ENCODE results near the gene NTM. TPM values are rescaled to one million over a fixed set of nuclear protein-coding genes. Genes with fewer than 3 reads are reported as not detected.

The NTM gene
- polyA plus RNA-seq, 1 donor from 2014 or later: 39.4 TPM

- TF ChIP-seq MXI1 (conservative IDR thresholded peaks at IDR 0.05; ENCODE audit: poor library complexity, severe bottlenecking): no peak
- no peak for TF ChIP-seq EZH2 (IDR thresholded peaks at IDR 0.05; ENCODE audit: borderline replicate concordance, insufficient read depth, low read length, poor library complexity, severe bottlenecking)
- TF ChIP-seq, protein P1, sequence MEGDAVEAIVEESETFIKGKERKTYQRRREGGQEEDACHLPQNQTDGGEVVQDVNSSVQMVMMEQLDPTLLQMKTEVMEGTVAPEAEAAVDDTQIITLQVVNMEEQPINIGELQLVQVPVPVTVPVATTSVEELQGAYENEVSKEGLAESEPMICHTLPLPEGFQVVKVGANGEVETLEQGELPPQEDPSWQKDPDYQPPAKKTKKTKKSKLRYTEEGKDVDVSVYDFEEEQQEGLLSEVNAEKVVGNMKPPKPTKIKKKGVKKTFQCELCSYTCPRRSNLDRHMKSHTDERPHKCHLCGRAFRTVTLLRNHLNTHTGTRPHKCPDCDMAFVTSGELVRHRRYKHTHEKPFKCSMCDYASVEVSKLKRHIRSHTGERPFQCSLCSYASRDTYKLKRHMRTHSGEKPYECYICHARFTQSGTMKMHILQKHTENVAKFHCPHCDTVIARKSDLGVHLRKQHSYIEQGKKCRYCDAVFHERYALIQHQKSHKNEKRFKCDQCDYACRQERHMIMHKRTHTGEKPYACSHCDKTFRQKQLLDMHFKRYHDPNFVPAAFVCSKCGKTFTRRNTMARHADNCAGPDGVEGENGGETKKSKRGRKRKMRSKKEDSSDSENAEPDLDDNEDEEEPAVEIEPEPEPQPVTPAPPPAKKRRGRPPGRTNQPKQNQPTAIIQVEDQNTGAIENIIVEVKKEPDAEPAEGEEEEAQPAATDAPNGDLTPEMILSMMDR (IDR thresholded peaks at IDR 0.05; ENCODE audit: poor library complexity, severe bottlenecking): no peak
- TF ChIP-seq TAF1 (IDR thresholded peaks at IDR 0.05; ENCODE audit: low read depth): no peak
- no peak for TF ChIP-seq RAD21 (conservative IDR thresholded peaks at IDR 0.05)
- TF ChIP-seq SMC3 (conservative IDR thresholded peaks at IDR 0.05; ENCODE audit: poor library complexity): no peak
- TF ChIP-seq EP300 (conservative IDR thresholded peaks at IDR 0.05; ENCODE audit: poor library complexity, severe bottlenecking): no peak
- no peak for TF ChIP-seq POLR2AphosphoS5 (IDR thresholded peaks at IDR 0.05)
- TF ChIP-seq, protein P2, sequence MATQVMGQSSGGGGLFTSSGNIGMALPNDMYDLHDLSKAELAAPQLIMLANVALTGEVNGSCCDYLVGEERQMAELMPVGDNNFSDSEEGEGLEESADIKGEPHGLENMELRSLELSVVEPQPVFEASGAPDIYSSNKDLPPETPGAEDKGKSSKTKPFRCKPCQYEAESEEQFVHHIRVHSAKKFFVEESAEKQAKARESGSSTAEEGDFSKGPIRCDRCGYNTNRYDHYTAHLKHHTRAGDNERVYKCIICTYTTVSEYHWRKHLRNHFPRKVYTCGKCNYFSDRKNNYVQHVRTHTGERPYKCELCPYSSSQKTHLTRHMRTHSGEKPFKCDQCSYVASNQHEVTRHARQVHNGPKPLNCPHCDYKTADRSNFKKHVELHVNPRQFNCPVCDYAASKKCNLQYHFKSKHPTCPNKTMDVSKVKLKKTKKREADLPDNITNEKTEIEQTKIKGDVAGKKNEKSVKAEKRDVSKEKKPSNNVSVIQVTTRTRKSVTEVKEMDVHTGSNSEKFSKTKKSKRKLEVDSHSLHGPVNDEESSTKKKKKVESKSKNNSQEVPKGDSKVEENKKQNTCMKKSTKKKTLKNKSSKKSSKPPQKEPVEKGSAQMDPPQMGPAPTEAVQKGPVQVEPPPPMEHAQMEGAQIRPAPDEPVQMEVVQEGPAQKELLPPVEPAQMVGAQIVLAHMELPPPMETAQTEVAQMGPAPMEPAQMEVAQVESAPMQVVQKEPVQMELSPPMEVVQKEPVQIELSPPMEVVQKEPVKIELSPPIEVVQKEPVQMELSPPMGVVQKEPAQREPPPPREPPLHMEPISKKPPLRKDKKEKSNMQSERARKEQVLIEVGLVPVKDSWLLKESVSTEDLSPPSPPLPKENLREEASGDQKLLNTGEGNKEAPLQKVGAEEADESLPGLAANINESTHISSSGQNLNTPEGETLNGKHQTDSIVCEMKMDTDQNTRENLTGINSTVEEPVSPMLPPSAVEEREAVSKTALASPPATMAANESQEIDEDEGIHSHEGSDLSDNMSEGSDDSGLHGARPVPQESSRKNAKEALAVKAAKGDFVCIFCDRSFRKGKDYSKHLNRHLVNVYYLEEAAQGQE (IDR thresholded peaks at IDR 0.05; ENCODE audit: borderline replicate concordance): no peak
Measured at GRCh38 chr11:132119573-132119972, 749.2 kb downstream of the NTM start.

GRCh38 chr11:132122735-132123134 is 752.3 kb downstream of the NTM start:
- H3K27ac ChIP-seq (ENCODE audit: low read length): no peak overlapping the region
- no peak overlapping the region for H2AFZ ChIP-seq (ENCODE audit: low read depth, low read length)
- H3K9ac ChIP-seq (ENCODE audit: low read length): no peak overlapping the region
- no peaks in the 10 kb centered on the region for H3F3A ChIP-seq (ENCODE audit: insufficient read depth, low read length, poor library complexity, severe bottlenecking)
- H3K4me2 ChIP-seq (ENCODE audit: low read length): no peak overlapping the region
- TF ChIP-seq, protein P1 (IDR thresholded peaks at IDR 0.05; ENCODE audit: poor library complexity, severe bottlenecking): no peak
- no peak for TF ChIP-seq MXI1 (conservative IDR thresholded peaks at IDR 0.05; ENCODE audit: poor library complexity, severe bottlenecking)
- TF ChIP-seq, protein P2 (IDR thresholded peaks at IDR 0.05; ENCODE audit: borderline replicate concordance): no peak
- no peaks in the 10 kb centered on the region for H3K36me3 ChIP-seq (ENCODE audit: insufficient read depth, low read length)
- no peaks in the 10 kb centered on the region for H4K20me1 ChIP-seq (ENCODE audit: insufficient read depth)
- no peaks in the 10 kb centered on the region for H3K9me2 ChIP-seq (ENCODE audit: insufficient read depth, low read length)
- H3K4me3 ChIP-seq (ENCODE audit: low read length): no peak overlapping the region
- no peaks in the 10 kb centered on the region for H3K79me2 ChIP-seq (replicated peaks; ENCODE audit: insufficient read depth, low read length)
- H3K27me3 ChIP-seq (ENCODE audit: insufficient read depth, low read depth, low read length): no peaks in the 10 kb centered on the region
- H3K9me3 ChIP-seq (ENCODE audit: low read length): no peaks in the 10 kb centered on the region

More at GRCh38 chr11:132119573-132119972, 749.2 kb downstream of the NTM start:
- Histone ChIP-seq H3K9me2 (ENCODE audit: insufficient read depth, low read length) (no peaks in the 10 kb centered on the region), H3K27me3 (ENCODE audit: insufficient read depth, low read depth, low read length) (no peaks in the 10 kb centered on the region), H3K9ac (ENCODE audit: low read length) (no peak overlapping the region), H3K27ac (ENCODE audit: low read length) (no peak overlapping the region), H3K79me2 (replicated peaks; ENCODE audit: insufficient read depth, low read length) (no peaks in the 10 kb centered on the region), H3K4me3 (ENCODE audit: low read length) (no peak overlapping the region), H3K9me3 (ENCODE audit: low read length) (no peaks in the 10 kb centered on the region), H2AFZ (ENCODE audit: low read depth, low read length) (no peak overlapping the region), H3F3A (ENCODE audit: insufficient read depth, low read length, poor library complexity, severe bottlenecking) (no peaks in the 10 kb centered on the region), H3K36me3 (ENCODE audit: insufficient read depth, low read length) (no peaks in the 10 kb centered on the region), H3K4me2 (ENCODE audit: low read length) (no peak overlapping the region), H4K20me1 (ENCODE audit: insufficient read depth) (no peaks in the 10 kb centered on the region)

Data from neural cell (in vitro differentiated cells).